ENCODE data around the gene MAPK4. TPM values are rescaled to one million over a fixed set of nuclear protein-coding genes. Genes with fewer than 3 reads are reported as not detected.

The MAPK4 gene
- total and polyA plus RNA-seq, 2 of the 4 experiments (the other 2 are of a cell fraction): not detected

DNA sequence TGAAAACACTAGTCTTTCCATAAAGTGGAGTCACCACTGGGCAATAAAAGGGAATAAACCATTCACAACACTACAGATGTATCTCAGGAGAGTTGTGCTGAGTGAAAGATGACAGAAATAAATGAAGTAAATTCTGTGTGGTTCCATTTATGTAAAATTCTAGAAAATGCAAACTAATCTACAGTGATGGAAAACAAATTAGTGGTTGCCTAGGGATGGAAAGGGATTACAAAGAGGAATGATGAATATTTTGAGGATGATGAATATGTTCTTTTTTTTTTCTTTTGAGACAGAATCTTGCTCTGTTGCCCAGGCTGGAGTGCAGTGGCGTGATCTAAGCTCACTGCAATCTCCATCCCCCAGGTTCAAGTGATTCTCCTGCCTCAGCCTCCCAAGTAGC lies 123.0 kb downstream of the MAPK4 start:
- Histone ChIP-seq H3K27me3 (ENCODE audit: control insufficient read depth, insufficient read depth, low read length) (no peaks in the 10 kb centered on the region), H4K91ac (ENCODE audit: insufficient read depth, low read depth, low read length) (no peak overlapping the region), H3K9me3 (ENCODE audit: control insufficient read depth, insufficient read depth, low read length) (no peaks in the 10 kb centered on the region), H3K4me3 (ENCODE audit: insufficient read depth, low read depth, low read length) (no peak overlapping the region), H2AK9ac (replicated peaks; ENCODE audit: low read depth, low read length, poor library complexity) (no peak overlapping the region), H4K5ac (ENCODE audit: low read depth, low read length) (no peak overlapping the region), H3K9ac (ENCODE audit: low read depth, low read length) (no peak overlapping the region), H3K23ac (ENCODE audit: low read depth, low read length) (no peak overlapping the region), H2BK15ac (ENCODE audit: low read depth, low read length) (no peak overlapping the region), H3K36me3 (ENCODE audit: control insufficient read depth, insufficient read depth, low read length) (no peaks in the 10 kb centered on the region), H3K4ac (ENCODE audit: low read depth, low read length) (no peak overlapping the region), H3K14ac (replicated peaks; ENCODE audit: low read depth, low read length) (no peak overlapping the region), H3K4me1 (ENCODE audit: control insufficient read depth, insufficient read depth, low read length) (no peaks in the 10 kb centered on the region), H2AFZ (replicated peaks; ENCODE audit: low read length, poor library complexity) (no peak overlapping the region), H3K79me1 (ENCODE audit: low read depth in 1 of 2, low read length in 2 of 2) (no peaks in the 10 kb centered on the region), H3K18ac (ENCODE audit: low read depth, low read length) (no peak overlapping the region), H2BK120ac (ENCODE audit: low read depth, low read length) (no peak overlapping the region), H3K27ac (ENCODE audit: insufficient read depth, low read length) (no peak overlapping the region), H3K56ac (ENCODE audit: extremely low read depth, insufficient read depth, low read length) (no peak overlapping the region), H4K8ac (ENCODE audit: low read depth in 2 of 2, low read length in 2 of 2) (no peak overlapping the region), H3K4me2 (ENCODE audit: low read depth, low read length) (no peak overlapping the region), H4K20me1 (ENCODE audit: insufficient read depth, low read length) (no peaks in the 10 kb centered on the region), H2AK5ac (ENCODE audit: low read depth, low read length) (no peak overlapping the region), H2BK5ac (ENCODE audit: low read depth, low read length, poor library complexity, severe bottlenecking) (no peak overlapping the region), H3K9me1 (ENCODE audit: insufficient read depth, low read length) (no peaks in the 10 kb centered on the region), H2BK20ac (ENCODE audit: low read depth, low read length) (no peak overlapping the region)
- intact Hi-C loops (cut with micrococcal nuclease): no loop called here
- 20% methylated on average over 1 of the region's 1 CpG; no CpG with 5 or more reads in 1 of the 2 experiments for WGBS, 2 experiments (ENCODE audit: extremely low coverage in 2 of 2, insufficient read length in 1 of 2)
- dilution Hi-C loops (cut with HindIII; ENCODE audit: low sequenced_read_pairs, unreplicated experiment): no loop called here
- in situ Hi-C loops (cut with MboI; ENCODE audit: low sequenced_read_pairs): no loop called here
- no peak for DNase-seq
- ChIA-PET CTCF (no interaction called here), POLR2A (ENCODE audit: unreplicated experiment) (no interaction called here)
- BruUV-seq (replicated peaks): no TSS peak
- TF ChIP-seq BHLHE40 (IDR thresholded peaks at IDR 0.05; ENCODE audit: low read depth, low read length) (no peak), SMC3 (IDR thresholded peaks at IDR 0.05; ENCODE audit: low read depth, low read length) (no peak), CHD1 (IDR thresholded peaks at IDR 0.05; ENCODE audit: low read depth, low read length) (no peak), FOS (IDR thresholded peaks at IDR 0.05; ENCODE audit: low read depth, low read length) (no peak), MXI1 (IDR thresholded peaks at IDR 0.05; ENCODE audit: borderline replicate concordance, low read depth, low read length) (no peak), RAD21 (IDR thresholded peaks at IDR 0.05; ENCODE audit: low read length) (no peak), POLR2A (IDR thresholded peaks at IDR 0.05; ENCODE audit: low read depth, low read length) (no peak), NFE2L2 (IDR thresholded peaks at IDR 0.05; ENCODE audit: low read depth, low read length) (no peak), RFX5 (IDR thresholded peaks at IDR 0.05; ENCODE audit: low read depth, low read length) (no peak), RCOR1 (IDR thresholded peaks at IDR 0.05; ENCODE audit: insufficient replicate concordance, low read length) (no peak), CEBPB (IDR thresholded peaks at IDR 0.05; ENCODE audit: low read depth, low read length) (no peak), MAZ (IDR thresholded peaks at IDR 0.05; ENCODE audit: borderline replicate concordance, low read depth, low read length) (no peak), MAFK (IDR thresholded peaks at IDR 0.05; ENCODE audit: low read depth, low read length) (no peak)
- TF ChIP-seq, protein P1, sequence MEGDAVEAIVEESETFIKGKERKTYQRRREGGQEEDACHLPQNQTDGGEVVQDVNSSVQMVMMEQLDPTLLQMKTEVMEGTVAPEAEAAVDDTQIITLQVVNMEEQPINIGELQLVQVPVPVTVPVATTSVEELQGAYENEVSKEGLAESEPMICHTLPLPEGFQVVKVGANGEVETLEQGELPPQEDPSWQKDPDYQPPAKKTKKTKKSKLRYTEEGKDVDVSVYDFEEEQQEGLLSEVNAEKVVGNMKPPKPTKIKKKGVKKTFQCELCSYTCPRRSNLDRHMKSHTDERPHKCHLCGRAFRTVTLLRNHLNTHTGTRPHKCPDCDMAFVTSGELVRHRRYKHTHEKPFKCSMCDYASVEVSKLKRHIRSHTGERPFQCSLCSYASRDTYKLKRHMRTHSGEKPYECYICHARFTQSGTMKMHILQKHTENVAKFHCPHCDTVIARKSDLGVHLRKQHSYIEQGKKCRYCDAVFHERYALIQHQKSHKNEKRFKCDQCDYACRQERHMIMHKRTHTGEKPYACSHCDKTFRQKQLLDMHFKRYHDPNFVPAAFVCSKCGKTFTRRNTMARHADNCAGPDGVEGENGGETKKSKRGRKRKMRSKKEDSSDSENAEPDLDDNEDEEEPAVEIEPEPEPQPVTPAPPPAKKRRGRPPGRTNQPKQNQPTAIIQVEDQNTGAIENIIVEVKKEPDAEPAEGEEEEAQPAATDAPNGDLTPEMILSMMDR (conservative IDR thresholded peaks at IDR 0.05; ENCODE audit: low read depth, low read length): no peak
- TF ChIP-seq, protein P2, sequence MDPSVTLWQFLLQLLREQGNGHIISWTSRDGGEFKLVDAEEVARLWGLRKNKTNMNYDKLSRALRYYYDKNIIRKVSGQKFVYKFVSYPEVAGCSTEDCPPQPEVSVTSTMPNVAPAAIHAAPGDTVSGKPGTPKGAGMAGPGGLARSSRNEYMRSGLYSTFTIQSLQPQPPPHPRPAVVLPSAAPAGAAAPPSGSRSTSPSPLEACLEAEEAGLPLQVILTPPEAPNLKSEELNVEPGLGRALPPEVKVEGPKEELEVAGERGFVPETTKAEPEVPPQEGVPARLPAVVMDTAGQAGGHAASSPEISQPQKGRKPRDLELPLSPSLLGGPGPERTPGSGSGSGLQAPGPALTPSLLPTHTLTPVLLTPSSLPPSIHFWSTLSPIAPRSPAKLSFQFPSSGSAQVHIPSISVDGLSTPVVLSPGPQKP (IDR thresholded peaks at IDR 0.05; ENCODE audit: borderline replicate concordance, low read depth, low read length): no peak
- TF ChIP-seq, protein P3, sequence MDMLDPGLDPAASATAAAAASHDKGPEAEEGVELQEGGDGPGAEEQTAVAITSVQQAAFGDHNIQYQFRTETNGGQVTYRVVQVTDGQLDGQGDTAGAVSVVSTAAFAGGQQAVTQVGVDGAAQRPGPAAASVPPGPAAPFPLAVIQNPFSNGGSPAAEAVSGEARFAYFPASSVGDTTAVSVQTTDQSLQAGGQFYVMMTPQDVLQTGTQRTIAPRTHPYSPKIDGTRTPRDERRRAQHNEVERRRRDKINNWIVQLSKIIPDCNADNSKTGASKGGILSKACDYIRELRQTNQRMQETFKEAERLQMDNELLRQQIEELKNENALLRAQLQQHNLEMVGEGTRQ (IDR thresholded peaks at IDR 0.05; ENCODE audit: low read depth, low read length): no peak
- no peak for ATAC-seq (ENCODE audit: low read depth)
